Measurements from ENCODE around the gene MAPK14. TPM values are rescaled to one million over a fixed set of nuclear protein-coding genes. Genes with fewer than 3 reads are reported as not detected.

The MAPK14 gene
- total and polyA plus RNA-seq, 9 of the 15 experiments (the other 6 are each of a cell fraction or from before 2014, with no cell fraction given) = 8.8 to 62.7 (median 35.5) TPM

- CTCF ChIA-PET (ENCODE audit: low intra/inter-chr PET ratio) = no interaction called here
- peaks cover 11 to 21% of the 10 kb centered on the region in 2 experiments for H3K27me3 ChIP-seq (ENCODE audit: control insufficient read depth in 2 of 2, insufficient read depth in 2 of 2, low read length in 2 of 2)
These were observed 117.9 kb downstream of the MAPK14 start for GRCh38 chr6:36145495-36145894.

More at GRCh38 chr6:36145495-36145894, 117.9 kb downstream of the MAPK14 start:
- FAIRE-seq (no peak), ATAC-seq (no peak), DNase-seq (ENCODE audit: extremely low read depth in 1 of 4, low spot score in 3 of 4) (no peak)
- Histone ChIP-seq H3K4me1 (replicated peaks in 1 of 2; ENCODE audit: control insufficient read depth in 2 of 2, insufficient read depth in 2 of 2, low read length in 2 of 2) (no peaks in the 10 kb centered on the region; a peak in 1 of 5 replicates), H3K9me3 (replicated peaks; ENCODE audit: control insufficient read depth, insufficient read depth, low read depth, low read length) (no peaks in the 10 kb centered on the region), H2AFZ (ENCODE audit: low read depth, low read length) (no peak overlapping the region), H3K36me3 (ENCODE audit: control insufficient read depth, insufficient read depth, low read length) (no peaks in the 10 kb centered on the region), H3K9ac (ENCODE audit: insufficient read depth in 1 of 2, low read depth in 2 of 2, low read length in 2 of 2) (no peak overlapping the region), H3K27ac (ENCODE audit: extremely low read depth, low read depth, low read length) (no peak overlapping the region), H3K4me3 (no peak overlapping the region), H3K79me2 (ENCODE audit: control insufficient read depth, insufficient read depth, low read length) (no peaks in the 10 kb centered on the region), H4K20me1 (replicated peaks; ENCODE audit: control insufficient read depth, insufficient read depth, low read length) (0 out of 2 replicates have a peak, but pooled peaks cover 4% of the 10 kb centered on the region), H3K4me2 (ENCODE audit: insufficient read depth, low read length) (no peak overlapping the region), H3K9me1 (ENCODE audit: control insufficient read depth, insufficient read depth, low read length) (no peaks in the 10 kb centered on the region)
- TF ChIP-seq ZNF253 (CRISPR knock-in tag; conservative IDR thresholded peaks at IDR 0.05) = no peak
- TF ChIP-seq ZFX (CRISPR knock-in tag; IDR thresholded peaks at IDR 0.05) = no peak
- no peak for TF ChIP-seq THRB (CRISPR knock-in tag; conservative IDR thresholded peaks at IDR 0.05)
- TF ChIP-seq TFAP4 (CRISPR knock-in tag; IDR thresholded peaks at IDR 0.05; ENCODE audit: borderline replicate concordance) = no peak
- TF ChIP-seq, protein P1, sequence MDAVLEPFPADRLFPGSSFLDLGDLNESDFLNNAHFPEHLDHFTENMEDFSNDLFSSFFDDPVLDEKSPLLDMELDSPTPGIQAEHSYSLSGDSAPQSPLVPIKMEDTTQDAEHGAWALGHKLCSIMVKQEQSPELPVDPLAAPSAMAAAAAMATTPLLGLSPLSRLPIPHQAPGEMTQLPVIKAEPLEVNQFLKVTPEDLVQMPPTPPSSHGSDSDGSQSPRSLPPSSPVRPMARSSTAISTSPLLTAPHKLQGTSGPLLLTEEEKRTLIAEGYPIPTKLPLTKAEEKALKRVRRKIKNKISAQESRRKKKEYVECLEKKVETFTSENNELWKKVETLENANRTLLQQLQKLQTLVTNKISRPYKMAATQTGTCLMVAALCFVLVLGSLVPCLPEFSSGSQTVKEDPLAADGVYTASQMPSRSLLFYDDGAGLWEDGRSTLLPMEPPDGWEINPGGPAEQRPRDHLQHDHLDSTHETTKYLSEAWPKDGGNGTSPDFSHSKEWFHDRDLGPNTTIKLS (IDR thresholded peaks at IDR 0.05; ENCODE audit: borderline replicate concordance, low read depth) = no peak
- TF ChIP-seq, protein P2, sequence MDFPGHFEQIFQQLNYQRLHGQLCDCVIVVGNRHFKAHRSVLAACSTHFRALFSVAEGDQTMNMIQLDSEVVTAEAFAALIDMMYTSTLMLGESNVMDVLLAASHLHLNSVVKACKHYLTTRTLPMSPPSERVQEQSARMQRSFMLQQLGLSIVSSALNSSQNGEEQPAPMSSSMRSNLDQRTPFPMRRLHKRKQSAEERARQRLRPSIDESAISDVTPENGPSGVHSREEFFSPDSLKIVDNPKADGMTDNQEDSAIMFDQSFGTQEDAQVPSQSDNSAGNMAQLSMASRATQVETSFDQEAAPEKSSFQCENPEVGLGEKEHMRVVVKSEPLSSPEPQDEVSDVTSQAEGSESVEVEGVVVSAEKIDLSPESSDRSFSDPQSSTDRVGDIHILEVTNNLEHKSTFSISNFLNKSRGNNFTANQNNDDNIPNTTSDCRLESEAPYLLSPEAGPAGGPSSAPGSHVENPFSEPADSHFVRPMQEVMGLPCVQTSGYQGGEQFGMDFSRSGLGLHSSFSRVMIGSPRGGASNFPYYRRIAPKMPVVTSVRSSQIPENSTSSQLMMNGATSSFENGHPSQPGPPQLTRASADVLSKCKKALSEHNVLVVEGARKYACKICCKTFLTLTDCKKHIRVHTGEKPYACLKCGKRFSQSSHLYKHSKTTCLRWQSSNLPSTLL (IDR thresholded peaks at IDR 0.05) = no peak
- TF ChIP-seq ZNF766 (CRISPR knock-in tag; conservative IDR thresholded peaks at IDR 0.05) = no peak
- TF ChIP-seq FOXJ3 (CRISPR knock-in tag; IDR thresholded peaks at IDR 0.05) = no peak
- TF ChIP-seq, protein P3, sequence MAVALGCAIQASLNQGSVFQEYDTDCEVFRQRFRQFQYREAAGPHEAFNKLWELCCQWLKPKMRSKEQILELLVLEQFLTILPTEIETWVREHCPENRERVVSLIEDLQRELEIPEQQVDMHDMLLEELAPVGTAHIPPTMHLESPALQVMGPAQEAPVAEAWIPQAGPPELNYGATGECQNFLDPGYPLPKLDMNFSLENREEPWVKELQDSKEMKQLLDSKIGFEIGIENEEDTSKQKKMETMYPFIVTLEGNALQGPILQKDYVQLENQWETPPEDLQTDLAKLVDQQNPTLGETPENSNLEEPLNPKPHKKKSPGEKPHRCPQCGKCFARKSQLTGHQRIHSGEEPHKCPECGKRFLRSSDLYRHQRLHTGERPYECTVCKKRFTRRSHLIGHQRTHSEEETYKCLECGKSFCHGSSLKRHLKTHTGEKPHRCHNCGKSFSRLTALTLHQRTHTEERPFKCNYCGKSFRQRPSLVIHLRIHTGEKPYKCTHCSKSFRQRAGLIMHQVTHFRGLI (CRISPR knock-in tag; IDR thresholded peaks at IDR 0.05) = no peak
- TF ChIP-seq TAL1 (IDR thresholded peaks at IDR 0.05) = no peak
- no peak for TF ChIP-seq CTBP1 (IDR thresholded peaks at IDR 0.05; ENCODE audit: borderline replicate concordance)
- in situ Hi-C loops (cut with MboI) (no loop called here), intact Hi-C loops (cut with micrococcal nuclease) (no loop called here)
- WGBS (ENCODE audit: insufficient coverage, low coverage, missing lambda C conversion rate) = 0% methylated on average over 4 of the region's 4 CpGs
- BruUV-seq (replicated peaks) = no TSS peak
- POLR2A ChIA-PET = interaction anchor here (0.7 to 1.0 kb wide), 3 partner anchors 12 to 59 kb away, joined by 3 to 5 read pairs (median 3); no protein-coding TSS in a partner anchor
